D341Med (cell line): ENCODE measurements around the gene LRRC52.

Experiments used
- DNase-seq: peaks from one replicate; pipeline ENCODE4 v3.0.0; 2012; ENCODE audit warnings: low spot score

LRRC52 gene

GRCh38 chr1:165537356-165538109 lies 6.3 kb upstream of the LRRC52 start:
- no peak for DNase-seq

GRCh38 chr1:165539306-165539705 lies 4.5 kb upstream of the LRRC52 start:
- no peak for DNase-seq

DNA sequence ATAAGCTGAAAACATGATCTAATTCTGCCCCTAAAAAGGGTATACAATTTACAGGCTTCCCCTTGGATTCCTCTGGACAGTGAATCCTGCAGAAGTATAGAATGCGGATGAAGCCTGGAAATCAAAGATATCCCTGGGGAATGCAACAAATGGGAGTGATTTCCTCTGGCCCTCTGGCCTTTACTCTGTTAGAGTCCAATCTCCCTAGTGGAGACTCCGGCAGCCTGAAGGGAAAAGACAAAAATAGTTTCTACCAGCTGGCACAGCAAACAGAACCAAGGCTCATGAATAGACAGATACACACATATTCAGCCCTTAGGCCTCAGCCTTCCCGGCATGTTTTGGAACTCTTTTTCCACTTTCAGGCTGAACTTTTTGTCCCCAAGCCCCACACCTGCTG lies 3.9 kb upstream of the LRRC52 start:
- DNase-seq = no peak

DNA sequence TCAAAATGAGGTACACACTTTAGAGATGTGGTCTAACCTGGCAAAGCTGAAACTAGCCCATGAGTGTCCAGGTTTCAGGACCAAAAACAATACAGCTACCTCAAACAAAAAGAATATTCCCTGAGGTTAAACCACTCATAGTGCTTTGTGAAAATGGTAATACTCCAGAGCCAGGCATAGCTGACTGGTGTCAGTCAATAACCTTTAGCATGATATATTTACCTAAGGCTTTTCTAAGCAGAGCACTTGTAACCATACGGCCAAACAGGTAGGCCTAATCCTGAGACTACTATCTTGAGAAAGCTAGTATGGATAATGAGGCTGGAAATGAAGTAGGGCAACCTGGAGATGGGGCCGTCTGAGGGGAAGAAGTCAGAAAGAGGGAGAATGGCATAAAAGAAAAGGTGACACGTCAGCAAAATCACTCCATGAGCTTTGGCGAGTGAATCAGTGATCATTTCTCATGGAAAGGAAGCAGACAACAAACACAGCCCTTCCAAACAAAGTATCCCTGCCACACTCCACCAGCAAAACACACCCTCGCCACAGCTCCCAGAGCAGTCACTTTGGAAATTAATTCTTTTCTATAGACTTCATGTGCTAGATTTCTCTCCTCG lies 1.7 kb upstream of the LRRC52 start:
- no peak for DNase-seq

- no peak for DNase-seq
Observed at GRCh38 chr1:165542647-165543046, 1.2 kb upstream of the LRRC52 start.

DNA sequence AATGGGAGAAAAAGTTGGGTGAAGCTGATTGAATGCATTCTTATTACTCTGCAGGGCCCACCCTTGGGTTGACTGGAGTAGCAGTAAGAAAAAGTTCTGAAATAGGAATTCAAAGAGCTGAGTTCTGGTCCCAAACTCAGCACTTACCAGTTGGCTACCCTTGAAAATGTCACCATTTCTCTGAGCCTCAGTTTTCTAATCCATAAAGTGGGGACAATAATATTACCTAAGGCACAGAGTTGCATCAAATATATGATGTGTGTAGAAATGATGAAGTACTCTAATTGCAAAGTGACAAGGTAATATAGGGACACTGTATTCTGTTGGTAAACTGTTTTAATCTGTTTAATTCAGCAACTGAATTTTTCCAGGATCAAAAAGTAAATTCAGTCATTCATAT lies 1.2 kb downstream of the LRRC52 start:
- DNase-seq = no peak

DNA sequence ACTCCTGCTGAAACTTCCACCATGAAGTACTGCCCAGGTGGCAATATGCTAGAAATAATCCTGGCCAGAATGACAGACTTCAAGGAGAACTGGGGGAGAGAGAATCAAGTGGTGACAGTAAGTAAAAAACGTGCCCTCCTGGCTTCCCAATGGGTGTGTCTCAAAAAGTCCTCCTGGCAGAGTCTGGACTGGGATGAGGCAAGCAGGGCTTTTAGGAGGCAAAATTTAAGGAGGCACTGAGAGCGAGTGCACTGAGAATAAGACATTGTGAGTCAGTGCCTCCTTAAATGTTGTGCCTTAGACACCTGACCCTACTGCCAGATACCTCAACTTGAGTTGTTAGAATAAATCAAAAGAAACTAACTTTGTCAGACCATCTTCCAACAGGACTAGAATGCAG lies 2.2 kb downstream of the LRRC52 start:
- DNase-seq = no peak

DNA sequence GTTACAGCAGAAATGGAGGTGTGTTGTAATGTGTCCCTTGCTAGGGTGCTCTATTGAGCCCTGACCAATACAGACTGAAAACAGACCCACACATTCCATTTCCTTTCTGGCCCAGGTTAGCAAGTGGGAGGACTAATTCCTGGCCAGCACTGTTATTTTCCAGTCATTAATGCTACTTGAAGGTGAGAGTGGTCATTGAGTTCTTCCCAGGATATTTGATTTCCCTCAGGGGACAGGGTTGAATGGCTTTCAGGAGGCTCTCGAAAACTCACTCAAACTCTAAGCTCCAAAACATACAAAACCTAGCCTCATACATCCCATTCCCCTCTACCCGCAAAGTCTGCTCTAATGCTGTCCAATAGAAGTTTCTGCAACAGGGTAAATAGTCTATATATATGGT lies 6.2 kb downstream of the LRRC52 start:
- DNase-seq = no peak

DNA sequence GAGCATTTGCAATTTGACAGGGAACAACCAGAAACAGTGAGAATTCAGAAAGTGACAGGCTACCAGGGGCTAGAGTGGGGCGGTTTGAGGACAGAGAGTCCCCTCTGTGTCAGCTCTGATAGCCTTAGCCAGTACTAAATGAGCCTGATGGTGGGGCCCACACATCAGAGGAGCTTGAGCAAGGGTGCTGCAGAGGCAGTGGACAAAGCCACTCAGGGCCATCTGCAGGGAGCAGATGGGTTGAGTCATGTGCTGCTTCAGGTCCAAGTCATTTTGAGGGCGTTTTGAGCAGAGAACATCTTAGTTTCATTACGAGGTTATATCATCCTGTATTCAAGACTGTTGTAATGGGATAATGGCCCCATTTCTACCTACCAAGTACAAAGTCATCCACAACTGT lies 7.7 kb downstream of the LRRC52 start:
- no peak for DNase-seq

GRCh38 chr1:165560883-165561656 lies 17.3 kb downstream of the LRRC52 start:
- DNase-seq = no peak

GRCh38 chr1:165562571-165562970 lies 18.8 kb downstream of the LRRC52 start:
- no peak for DNase-seq

DNA sequence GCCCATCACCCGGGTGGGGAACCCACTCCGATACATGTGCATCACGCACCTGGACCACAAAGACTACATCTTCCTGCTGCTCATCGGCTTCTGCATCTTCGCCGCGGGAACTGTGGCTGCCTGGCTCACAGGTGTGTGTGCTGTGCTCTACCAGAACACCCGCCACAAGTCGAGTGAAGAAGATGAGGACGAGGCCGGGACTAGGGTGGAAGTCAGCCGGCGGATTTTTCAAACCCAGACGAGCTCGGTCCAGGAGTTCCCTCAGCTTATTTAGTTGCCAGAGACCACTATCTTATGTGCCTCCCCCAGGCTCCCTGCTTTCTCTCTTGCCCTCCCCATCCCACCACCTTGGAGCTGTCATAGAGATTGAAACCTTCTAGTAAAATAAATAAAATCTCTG lies 19.8 kb downstream of the LRRC52 start:
- DNase-seq = no peak

DNA sequence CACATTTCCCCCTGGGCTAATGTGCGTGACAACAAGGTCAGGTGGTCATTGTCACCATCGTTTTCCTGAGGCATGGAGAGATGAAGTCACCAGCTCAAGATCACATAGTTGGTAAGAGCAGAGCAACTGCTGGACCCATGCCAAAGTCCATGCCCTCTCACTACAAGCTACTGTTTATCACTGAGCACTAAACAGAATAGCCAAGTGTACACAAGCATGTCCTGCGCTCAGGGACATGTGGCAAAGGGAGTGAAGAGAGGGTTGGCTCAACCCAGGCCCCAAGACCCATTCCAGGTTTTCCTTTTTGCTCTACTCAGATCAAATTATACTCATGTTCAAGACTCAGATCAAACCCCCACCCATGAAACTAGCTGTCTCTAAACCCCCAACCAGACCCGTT lies 20.8 kb downstream of the LRRC52 start:
- no peak for DNase-seq

DNA sequence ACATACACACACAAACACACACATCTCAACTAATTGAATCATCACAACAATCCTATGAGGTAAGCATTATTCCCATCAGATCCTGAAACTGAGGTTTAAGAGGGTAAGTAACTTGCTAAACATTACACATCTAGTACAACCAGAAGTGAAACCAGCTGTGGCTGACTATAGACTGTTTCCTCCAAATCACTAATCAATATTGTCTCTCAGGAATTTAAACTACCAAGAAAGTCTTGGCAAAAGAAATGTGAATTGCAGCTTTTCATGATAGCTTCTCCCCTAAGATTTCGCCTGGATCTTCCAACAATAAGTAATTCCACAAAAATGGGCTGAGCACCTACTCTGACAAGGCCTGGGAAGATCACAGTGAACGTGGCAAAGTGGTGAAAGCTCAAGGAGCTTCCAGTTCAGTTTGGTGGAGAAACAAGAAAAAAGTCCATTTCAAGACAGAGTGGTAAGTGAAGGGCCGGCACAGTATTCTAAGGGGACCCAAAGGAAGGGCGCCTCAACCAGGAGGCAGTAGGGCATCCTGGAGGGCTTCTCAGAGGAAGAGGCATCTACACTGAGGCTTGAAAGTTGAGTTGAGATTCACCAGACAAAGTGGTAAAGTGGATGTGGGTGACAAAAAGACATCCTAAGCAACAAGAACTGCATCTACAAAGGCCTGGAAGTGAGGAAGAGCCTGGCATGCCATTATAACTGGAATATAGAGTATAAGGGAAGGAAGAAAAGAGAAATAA lies 22.1 kb downstream of the LRRC52 start:
- no peak for DNase-seq

DNA sequence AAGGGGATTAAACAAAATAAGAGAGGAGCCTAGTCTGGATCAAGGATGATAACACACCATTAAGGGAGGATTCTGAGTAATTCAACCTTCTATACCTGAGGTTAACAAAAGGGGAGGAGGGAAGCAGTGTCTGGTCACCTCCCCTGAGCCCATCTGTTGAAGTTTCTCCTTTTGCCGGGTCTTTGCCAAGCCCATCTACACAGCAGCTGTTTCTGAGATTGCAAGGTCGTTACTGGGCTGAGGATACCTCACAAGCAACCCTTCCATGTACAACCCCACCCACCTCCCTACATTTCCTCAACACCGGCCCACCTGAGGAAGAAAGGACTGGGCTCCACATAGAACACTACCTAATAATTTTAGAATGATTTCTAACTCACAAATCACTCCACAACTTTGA lies 26.3 kb downstream of the LRRC52 start:
- peak; percentile 61 for DNase-seq

DNA sequence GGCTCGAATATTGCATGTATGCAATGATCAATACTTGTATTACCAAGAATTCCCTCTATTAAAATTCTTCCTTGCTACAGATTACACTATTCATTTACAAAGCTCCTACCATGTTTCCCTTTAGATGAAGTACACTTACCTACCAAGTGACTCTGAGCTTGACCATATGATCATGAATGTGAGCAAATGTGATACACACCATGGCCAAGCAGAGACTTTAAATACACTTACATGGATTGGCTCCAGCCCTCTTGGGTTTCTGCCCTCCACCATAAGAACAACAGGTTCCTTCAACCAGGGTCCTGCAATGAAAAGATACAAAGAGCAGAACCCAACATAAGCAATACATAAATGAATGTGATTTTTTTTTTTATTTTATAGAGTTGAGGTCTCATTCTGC lies 30.0 kb downstream of the LRRC52 start:
- no peak for DNase-seq

DNA sequence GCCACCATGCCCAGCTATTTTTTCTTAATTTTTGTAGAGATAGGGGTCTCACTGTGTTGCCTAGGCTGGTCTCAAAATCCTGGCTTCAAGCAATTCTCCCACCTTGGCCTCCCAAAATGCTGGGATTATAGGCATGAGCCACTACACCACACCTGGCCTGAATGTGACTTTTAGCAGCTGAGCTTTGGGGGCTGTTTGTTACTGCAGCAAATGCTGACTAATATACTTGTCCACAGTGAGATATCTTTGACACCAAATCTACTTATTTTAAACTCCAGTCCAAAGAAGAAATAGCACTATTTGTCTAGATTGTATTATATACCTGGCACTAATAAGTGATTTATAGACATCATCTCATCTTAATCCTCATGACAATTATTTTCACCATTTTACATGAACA lies 30.5 kb downstream of the LRRC52 start:
- no peak for DNase-seq

- no peak for DNase-seq
Observed at GRCh38 chr1:165575468-165576099, 31.8 kb downstream of the LRRC52 start.

- no peak for DNase-seq
Observed at GRCh38 chr1:165576536-165576935, 32.7 kb downstream of the LRRC52 start.

GRCh38 chr1:165577707-165578106 lies 33.9 kb downstream of the LRRC52 start:
- no peak for DNase-seq

DNA sequence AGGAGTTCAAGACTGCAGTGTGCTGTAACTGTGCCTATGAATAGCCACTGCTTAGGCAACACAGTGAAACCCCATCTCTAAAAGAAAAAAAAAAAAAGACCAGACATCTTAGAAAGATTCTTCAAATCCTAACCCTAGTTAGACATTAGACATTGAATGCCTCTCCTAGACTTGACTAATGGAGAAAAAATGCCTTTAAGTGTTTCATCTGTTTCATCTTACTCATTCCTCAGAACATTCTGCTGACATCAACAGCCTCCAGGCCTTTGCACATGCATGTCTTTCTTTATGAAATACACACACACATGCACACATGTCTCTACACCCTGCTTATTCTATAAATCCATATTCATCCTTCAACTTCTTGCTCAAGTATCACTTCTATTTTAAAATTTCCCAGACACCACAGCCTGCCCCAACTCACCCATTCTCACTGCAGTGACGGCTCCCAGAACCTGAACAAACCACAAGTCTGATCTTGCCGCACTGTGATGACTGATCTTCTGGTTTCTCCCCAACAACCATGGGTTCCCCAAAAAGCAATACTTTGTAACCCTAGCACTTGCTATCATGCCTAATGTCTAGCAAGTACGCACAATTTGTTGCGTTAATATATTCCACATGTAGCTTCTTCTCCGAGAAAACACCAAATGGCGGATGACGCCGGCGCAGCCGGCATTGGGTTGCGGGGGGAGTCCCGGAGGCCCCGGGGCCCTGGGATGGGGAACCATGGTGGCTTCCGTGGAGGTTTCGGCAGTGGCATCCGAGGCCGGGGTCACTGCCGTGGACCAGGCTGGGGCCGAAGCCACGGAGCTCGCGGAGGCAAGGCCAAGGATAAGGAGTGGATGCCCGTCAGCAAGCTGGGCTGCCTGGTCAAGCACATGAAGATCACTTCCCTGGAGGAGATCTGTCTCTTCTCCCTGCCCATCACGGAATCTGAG lies 37.4 kb downstream of the LRRC52 start:
- no peak for DNase-seq
